GM21367 (cell line): ENCODE results near the gene PLCB2.

Experiments used
- ATAC-seq: cut with Tn5 transposase; IDR thresholded peaks from one replicate; pipeline ENCODE4 v1.9.1; 2021; ENCODE audit not compliant: unreplicated experiment

The PLCB2 gene

DNA sequence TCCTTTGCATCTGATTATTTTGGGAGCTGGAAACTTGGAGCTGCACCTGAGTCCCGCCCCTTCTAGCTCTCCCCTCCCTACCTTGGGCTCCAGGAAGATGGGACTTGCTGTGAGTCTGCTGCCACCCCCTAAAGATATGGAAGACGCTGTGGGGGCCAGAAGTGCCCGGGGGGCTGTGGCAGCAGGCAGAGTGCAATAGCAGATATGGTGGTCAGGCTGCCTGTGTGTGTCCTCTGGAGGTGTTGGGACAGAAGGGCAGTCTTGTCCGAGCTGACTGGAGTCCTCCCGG, 68.4 kb downstream of the PLCB2 start:
- ATAC-seq, result no peak

DNA sequence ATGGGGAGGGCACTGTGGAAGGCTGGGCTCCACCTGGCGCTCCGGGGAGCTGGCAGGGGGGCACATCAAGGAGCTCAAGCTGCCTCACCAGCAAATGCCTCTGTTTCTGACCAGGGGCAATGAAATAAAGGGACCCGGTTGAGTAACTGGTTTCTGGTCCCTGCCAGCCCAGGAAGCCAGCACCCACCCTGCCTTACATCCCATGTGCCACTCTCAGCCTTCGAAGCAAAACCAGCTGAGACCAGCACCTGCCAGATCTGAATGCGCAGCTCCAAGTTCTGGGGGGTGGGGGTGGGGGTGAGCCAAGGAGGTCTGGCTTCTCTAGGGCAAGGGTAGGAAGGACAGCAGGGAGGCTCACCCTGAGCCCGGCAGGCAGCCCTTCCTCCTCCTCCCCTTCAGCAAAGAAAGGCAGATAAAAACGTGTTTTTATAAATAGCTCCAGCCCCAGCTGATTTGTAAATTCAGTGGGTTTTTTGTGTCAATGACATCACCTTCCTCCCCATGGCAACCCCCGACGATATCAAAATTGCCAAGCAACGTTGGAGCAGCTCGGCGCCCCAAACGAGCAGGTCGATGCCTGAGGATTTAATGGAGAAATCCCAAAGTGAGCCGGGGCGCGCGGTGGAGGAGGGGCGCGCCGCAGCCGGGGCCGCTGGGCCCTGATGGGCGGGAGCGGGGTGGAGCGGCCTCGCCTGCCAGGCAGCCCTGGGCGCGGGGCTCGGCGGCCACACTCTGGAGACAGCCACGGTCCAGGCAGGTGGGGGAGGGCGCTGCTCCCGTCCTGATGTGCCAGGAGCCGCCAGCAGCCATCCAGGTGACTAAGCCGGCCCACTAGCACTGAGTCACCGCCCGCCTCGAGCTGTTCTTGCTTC, 69.0 kb downstream of the PLCB2 start, which contains the start of gene PAK6:
PAK6 (plus strand) TSS at position 532 of the 872 bp plus-strand sequence. CDS start 25,723 bp downstream, outside the sequence.
- no peak for ATAC-seq
